ENCODE results near the gene MYL5. TPM values are rescaled to one million over a fixed set of nuclear protein-coding genes. Genes with fewer than 3 reads are reported as not detected.

MYL5 gene
- total and polyA plus RNA-seq, 2 of the 4 experiments (the other 2 are of a cell fraction) = 9.1 to 16.0 TPM

GRCh38 chr4:703336-704197, 29.2 kb downstream of the MYL5 start:
- H2BK5ac ChIP-seq (ENCODE audit: low read depth, low read length, poor library complexity, severe bottlenecking) = no peak overlapping the region
- H3K79me1 ChIP-seq (ENCODE audit: low read depth in 1 of 2, low read length in 2 of 2) = peaks cover 5 to 16% of the 10 kb centered on the region in 2 experiments; a peak in 3 of 4 replicates
- no peak overlapping the region for H2AK5ac ChIP-seq (ENCODE audit: low read depth, low read length)
- H4K8ac ChIP-seq (ENCODE audit: low read depth in 2 of 2, low read length in 2 of 2) = no peak overlapping the region
- no peak overlapping the region for H4K5ac ChIP-seq (ENCODE audit: low read depth, low read length)
- H2BK20ac ChIP-seq (ENCODE audit: low read depth, low read length) = no peak overlapping the region
- peaks cover 12% of the 10 kb centered on the region for H3K9me1 ChIP-seq (ENCODE audit: insufficient read depth, low read length)
- no peak overlapping the region for H2BK15ac ChIP-seq (ENCODE audit: low read depth, low read length)
- H3K23ac ChIP-seq (ENCODE audit: low read depth, low read length) = no peak overlapping the region
- no peak overlapping the region for H2BK120ac ChIP-seq (ENCODE audit: low read depth, low read length)
- H2AFZ ChIP-seq (replicated peaks; ENCODE audit: low read length, poor library complexity) = no peak overlapping the region
- dilution Hi-C loops (cut with HindIII; ENCODE audit: low sequenced_read_pairs, unreplicated experiment) = no loop called here
- H3K18ac ChIP-seq (ENCODE audit: low read depth, low read length) = no peak overlapping the region
- in situ Hi-C loops (cut with MboI; ENCODE audit: low sequenced_read_pairs) = no loop called here
- peaks cover 12% of the 10 kb centered on the region for H4K20me1 ChIP-seq (ENCODE audit: insufficient read depth, low read length)
- H3K4ac ChIP-seq (ENCODE audit: low read depth, low read length) = no peak overlapping the region
- ChIA-PET POLR2A (ENCODE audit: unreplicated experiment) (no interaction called here), CTCF (no interaction called here)
- H3K9me3 ChIP-seq (ENCODE audit: control insufficient read depth, insufficient read depth, low read length) = no peaks in the 10 kb centered on the region
- peaks cover 6% of the 10 kb centered on the region; the same call in 1 of the 2 replicates for H3K27me3 ChIP-seq (ENCODE audit: control insufficient read depth, insufficient read depth, low read length)
- 100% methylated on average over 1 of the region's 10 CpGs; no CpG with 5 or more reads in 1 of the 2 experiments for WGBS, 2 experiments (ENCODE audit: extremely low coverage in 2 of 2, insufficient read length in 1 of 2)
- TF ChIP-seq CHD1 (IDR thresholded peaks at IDR 0.05; ENCODE audit: low read depth, low read length) = no peak
- TF ChIP-seq CTCF (conservative IDR thresholded peaks at IDR 0.05; ENCODE audit: low read depth, low read length) = no peak
- no peak for TF ChIP-seq ELK1 (IDR thresholded peaks at IDR 0.05; ENCODE audit: borderline replicate concordance, low read depth, low read length)
- TF ChIP-seq POLR2A (IDR thresholded peaks at IDR 0.05; ENCODE audit: low read depth, low read length) = no peak
- H3K4me2 ChIP-seq (ENCODE audit: low read depth, low read length) = no peak overlapping the region
- no peak overlapping the region for H3K27ac ChIP-seq (ENCODE audit: insufficient read depth, low read length)
- DNase-seq (no peak), ATAC-seq (ENCODE audit: low read depth) (no peak)
- peaks cover 16% of the 10 kb centered on the region; the same call in 1 of the 2 replicates for H3K4me1 ChIP-seq (ENCODE audit: control insufficient read depth, insufficient read depth, low read length)
- intact Hi-C loops (cut with micrococcal nuclease) = no loop called here
- no peak overlapping the region for H2AK9ac ChIP-seq (replicated peaks; ENCODE audit: low read depth, low read length, poor library complexity)
- BruUV-seq (replicated peaks) = no TSS peak
- no peak overlapping the region for H3K9ac ChIP-seq (ENCODE audit: low read depth, low read length)
- no peak overlapping the region for H3K14ac ChIP-seq (replicated peaks; ENCODE audit: low read depth, low read length)
- no peak overlapping the region for H4K91ac ChIP-seq (ENCODE audit: insufficient read depth, low read depth, low read length)
- no peak overlapping the region for H3K4me3 ChIP-seq (ENCODE audit: insufficient read depth, low read depth, low read length)
- no peak overlapping the region for H3K56ac ChIP-seq (ENCODE audit: extremely low read depth, insufficient read depth, low read length)
- H3K36me3 ChIP-seq (ENCODE audit: control insufficient read depth, insufficient read depth, low read length) = no peaks in the 10 kb centered on the region; the same call in 1 of the 2 replicates

All from IMR-90 (cell line).